GM19467 (cell line): ENCODE results near the gene EIF4E3.

Experiments used
- ATAC-seq: cut with Tn5 transposase; IDR thresholded peaks from one replicate; pipeline ENCODE4 v1.9.1; 2021; ENCODE audit warnings: mild to moderate bottlenecking, moderate library complexity; ENCODE audit not compliant: unreplicated experiment

Gene EIF4E3

DNA sequence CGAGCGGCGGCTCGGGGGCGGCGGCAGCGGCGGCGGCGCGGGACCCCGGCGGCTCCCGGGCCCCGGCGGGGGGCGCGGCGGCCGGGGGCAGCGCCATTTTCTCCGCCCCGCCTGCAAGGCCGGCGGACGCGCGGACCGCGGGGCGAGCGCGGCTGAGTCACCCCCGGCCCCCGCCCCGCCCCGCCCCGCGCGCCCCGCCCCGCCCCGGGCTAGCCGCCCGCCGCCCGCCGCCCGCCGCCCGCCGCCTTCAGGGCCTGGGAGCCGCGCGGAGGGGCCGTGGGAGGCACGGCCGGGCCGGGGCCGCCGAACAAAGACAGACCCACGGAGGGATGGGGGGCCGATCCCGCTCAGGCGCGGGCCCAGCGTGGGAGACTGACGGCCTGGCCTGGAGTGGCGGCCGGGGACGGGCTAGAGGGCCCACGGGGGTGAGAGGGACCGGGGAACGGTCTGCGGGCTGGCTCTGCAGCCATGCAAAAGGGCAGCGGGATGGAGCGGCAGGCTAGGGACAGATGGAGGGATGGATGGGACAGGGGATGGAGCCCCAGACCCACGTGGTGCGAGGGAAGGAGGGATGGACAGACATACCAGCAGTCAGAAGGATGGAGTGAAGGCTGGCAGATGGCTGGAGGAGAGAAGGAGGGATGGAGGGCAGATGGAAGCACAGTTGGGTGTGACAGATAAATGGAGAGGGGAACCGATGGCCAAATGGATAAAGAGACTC is at the start of gene EIF4E3:
Gene EIF4E3 (minus strand): TSS at position 132 of the 721 bp plus-strand sequence. CDS start 35 bp downstream, at position 97.
- ATAC-seq: no peak

DNA sequence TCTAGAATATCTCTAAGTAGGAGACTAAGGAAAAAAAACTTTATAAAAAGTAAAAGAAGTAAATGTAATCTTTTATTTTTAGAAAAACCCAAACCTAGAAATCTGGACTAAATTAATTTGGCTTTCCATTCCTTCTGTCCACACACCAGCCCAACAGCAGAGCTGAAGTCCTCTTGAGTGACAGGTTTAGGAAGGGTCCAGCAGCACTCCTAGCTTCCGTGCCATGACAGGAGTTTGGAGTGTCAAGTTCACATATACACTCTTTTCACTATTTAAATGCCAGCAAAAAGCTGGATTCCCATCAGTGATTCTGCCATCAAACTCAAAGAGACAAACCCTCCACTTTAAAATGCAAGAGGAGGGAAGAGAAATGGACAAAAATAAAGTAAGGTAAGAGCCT is 46.7 kb upstream of the EIF4E3 start:
- no peak for ATAC-seq

DNA sequence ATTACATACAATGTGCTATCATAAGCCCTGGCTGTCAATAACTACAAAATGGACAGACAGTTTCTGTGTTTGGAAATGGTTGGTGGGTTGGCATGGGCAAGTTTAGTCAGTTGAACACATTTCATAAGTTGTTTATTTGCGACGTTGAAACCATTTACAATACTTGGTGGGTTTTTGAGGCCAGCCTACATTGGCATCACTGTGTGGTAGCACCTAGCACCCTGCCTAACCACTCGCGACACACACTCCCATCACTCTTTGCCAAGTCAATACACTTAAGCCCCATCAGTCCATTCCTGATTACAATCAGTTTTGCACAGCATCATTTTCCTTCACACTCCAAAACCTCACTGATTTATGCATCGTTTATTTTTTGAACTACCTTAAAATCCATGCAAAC is 45.9 kb upstream of the EIF4E3 start:
- no peak for ATAC-seq

DNA sequence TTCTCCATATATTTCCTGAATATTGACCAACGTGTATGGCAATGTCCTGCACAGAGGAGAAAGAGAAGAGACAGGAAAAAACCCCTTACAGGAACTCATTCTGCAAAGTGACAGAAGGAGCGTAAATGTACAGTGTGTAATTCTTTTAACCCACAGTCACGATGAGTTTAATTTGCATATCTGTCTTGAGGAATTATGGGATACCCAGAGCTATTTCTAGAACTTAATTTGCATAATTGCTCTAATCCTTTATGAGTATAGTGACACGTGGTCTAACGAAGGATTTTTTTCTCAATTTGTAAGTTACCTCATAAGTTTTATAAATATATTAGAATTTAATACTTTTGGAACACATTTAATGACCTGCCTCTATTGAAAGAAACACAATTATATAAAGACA is 38.2 kb upstream of the EIF4E3 start:
- ATAC-seq: no peak

DNA sequence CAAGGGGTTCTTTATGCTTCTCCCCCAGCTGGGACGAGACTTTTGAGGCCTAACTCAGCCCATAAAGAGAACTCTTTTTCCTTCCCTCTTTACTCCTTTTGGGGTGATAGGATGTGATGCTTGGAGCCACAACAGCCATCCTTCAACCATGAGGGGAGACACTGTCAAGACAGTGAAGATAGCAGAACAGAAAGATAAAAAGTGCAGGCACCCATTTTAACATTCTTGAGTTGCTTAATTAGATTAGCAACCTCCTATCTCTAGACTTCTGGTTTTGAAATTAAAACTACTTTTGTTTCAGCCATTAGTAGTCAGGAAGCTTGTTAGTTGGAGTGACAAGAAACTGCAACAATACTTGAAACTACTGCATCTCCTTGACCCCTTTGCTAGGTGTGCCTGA is 34.9 kb upstream of the EIF4E3 start:
- no peak for ATAC-seq

DNA sequence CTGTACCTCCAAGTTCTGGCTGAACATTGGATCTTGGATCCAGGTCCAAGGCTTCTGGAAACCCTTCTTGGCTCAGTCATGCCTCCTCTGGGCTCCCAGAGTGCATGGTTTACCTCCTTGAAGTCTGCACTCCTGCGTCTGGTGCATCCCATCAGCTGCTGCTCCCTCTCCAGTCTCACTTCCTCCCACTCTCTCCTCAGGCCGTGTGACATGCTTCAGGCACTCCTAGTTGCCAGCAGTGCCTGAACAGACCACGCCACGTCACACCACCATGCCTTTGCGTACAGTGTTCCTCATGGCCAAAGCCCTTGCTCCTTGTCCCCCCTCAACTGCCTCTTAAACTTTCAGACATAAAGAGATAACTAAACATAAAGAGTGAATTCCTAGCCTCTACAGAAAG is 34.2 kb upstream of the EIF4E3 start:
- no peak for ATAC-seq

DNA sequence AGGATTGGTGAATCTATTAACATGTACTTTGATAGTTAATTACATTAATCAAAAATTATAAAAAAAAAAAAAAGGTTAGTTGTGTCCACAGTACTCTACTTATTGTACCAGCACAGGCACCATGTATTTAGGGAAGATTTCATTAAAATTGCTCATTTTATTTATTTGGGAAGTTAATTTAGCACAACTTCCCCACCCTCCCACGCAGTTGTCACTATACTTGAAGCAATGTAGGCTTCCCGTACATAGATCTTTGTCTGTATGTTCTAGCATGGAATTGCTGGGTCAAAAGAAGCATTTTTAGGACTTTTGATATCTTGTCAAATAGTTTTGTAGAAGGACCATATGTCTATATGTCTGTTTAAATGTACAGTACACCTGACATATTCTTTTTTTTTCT is 32.9 kb upstream of the EIF4E3 start:
- no peak for ATAC-seq

DNA sequence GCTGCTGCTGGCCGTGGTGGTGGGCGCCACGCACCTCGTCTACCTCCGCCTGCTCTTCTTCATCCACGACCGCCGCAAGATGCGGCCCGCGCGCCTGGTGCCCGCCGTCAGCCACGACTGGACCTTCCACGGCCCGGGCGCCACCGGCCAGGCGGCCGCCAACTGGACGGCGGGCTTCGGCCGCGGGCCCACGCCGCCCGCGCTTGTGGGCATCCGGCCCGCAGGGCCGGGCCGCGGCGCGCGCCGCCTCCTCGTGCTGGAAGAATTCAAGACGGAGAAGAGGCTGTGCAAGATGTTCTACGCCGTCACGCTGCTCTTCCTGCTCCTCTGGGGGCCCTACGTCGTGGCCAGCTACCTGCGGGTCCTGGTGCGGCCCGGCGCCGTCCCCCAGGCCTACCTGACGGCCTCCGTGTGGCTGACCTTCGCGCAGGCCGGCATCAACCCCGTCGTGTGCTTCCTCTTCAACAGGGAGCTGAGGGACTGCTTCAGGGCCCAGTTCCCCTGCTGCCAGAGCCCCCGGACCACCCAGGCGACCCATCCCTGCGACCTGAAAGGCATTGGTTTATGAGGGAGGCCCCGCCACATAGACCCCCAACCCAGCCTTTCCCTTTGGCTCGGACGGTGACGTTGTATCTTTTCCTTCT is 29.5 kb upstream of the EIF4E3 start:
- ATAC-seq: no peak

DNA sequence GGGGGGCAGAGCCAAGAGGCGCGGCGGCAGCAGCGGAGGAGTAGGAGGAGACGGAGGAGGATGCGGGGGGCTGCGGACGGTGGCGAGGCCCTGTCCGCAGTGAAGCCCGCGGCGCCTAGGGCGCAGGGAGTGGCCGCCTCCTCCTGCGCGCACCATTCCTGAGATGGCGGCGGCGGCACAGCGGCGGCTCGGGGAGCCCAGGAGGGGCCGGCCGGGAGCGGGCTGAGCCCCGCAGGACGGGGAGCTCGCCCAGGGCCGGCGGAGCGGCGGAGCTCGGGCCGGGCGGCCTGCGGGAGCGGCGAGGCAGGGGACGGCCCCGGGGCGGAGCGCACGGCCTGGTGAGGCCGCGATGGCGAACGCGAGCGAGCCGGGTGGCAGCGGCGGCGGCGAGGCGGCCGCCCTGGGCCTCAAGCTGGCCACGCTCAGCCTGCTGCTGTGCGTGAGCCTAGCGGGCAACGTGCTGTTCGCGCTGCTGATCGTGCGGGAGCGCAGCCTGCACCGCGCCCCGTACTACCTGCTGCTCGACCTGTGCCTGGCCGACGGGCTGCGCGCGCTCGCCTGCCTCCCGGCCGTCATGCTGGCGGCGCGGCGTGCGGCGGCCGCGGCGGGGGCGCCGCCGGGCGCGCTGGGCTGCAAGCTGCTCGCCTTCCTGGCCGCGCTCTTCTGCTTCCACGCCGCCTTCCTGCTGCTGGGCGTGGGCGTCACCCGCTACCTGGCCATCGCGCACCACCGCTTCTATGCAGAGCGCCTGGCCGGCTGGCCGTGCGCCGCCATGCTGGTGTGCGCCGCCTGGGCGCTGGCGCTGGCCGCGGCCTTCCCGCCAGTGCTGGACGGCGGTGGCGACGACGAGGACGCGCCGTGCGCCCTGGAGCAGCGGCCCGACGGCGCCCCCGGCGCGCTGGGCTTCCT is 28.8 kb upstream of the EIF4E3 start, which contains the start of gene GPR27:
Gene GPR27 (plus strand): TSS at position 155 of the 909 bp plus-strand sequence. CDS start 195 bp downstream, at position 350.
- ATAC-seq: no peak

DNA sequence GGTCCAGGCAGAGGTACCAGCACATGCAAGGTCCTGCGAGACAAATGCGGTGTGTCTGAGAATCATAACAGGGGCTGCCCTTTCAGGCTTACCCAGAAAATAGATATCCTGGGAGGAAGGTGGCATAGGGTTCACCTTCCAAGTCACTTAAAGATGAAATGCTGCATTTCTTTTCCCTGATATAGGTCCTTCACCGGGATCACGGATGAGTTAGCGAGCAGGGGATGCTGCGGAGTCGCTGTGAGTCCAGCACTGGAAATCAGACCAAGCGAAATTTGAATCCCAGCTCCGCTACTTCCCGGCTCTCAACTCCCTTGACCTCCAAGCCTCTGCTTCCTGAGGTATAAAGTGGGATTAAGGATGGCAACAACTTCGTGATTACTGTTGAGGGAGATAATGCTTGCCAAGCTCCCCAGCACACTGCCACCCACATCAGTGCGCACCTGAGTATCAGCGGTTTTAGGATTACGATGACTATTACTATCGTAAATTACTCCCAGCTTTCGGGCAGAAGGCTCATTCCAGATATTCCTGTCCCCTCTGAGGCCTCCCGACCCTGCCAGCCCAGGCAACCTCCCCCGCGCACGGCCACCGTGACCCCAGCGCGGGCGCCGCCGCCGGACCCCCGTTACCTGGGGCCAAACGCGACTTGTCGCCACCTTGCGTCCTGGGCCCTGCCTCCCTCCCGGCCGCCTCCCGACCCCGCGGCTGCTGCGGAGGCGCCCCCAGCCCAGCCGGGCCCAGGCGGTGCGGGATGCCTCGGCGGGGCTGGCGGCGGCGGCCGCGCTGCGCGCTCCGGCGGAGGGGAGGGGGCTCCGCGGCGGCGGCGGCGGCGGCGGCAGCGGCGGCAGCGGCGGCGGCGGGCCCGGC is 27.9 kb upstream of the EIF4E3 start:
- no peak for ATAC-seq

DNA sequence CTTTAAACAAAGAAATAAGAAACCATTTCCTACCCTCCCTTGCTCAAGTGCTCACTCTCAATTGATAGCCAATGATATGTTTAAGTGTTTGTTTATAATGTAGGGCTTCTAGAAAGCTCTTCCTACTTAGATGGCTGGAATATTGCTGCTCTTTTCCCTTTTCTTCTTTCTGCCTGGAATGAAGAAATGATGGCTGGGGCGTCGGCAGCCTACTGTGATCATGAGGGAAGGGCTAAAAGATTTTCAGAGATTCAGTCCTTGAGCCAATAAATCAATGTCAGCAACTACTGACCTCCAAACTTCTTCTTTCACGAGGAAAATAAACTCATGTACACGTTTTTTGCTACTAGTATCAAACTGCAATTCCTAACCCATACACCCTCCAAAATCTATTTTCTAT is 26.4 kb upstream of the EIF4E3 start:
- no peak for ATAC-seq

DNA sequence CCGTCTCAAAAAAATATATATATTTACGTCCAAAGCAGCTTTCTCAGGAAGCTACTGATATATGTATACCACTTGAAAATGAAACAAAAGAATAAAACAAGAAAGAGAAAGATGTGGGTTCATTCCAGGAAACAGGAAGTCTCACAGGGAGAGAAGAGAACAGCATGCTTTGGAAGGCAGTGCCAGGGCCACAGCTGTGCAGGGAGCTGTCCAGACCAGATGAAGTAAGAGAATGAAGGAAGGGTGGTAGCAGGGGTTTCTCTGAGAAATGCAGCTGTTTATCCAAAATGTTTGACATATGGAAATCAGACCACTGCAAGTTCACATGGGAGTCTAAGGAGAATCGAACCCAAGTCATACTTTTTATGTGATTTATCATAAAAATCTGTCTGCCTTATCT is 19.5 kb upstream of the EIF4E3 start:
- no peak for ATAC-seq

DNA sequence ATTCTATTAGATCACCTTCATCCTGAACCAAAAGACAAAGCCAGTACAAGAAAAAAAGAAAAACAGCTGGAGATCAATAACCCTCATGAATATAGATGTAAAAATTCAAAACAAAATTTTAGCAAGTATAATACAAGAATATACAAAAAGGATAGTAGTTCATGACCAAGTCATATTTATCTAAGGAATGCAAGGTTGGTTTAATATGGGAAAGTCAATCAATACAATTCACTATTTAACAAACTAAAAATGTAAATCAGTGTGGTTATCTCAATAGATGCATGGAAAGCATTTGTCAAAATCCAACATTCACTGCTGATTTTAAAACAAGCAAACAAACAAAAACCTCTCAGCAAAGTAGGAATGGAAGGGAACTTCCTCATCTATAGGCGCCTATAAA is 17.4 kb upstream of the EIF4E3 start:
- ATAC-seq: no peak

DNA sequence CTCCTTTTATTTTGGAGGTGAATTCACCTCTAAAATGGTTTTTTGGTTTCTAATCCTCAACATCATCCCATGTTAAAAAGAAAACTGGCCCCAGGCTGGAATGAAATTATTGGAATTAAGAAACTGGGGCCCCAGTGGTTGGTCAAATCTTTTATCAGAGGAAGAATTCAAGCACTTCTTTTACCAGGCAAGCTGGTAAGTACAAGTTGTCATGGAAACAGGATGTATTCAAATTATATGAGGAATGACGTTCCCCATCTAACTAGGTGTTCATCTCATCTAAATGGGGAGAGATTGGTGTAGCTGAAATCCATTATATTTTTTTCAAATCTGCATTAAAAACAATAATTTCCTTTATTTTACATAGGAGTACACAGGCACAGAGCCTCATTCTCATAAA is 9.7 kb upstream of the EIF4E3 start:
- ATAC-seq: no peak

DNA sequence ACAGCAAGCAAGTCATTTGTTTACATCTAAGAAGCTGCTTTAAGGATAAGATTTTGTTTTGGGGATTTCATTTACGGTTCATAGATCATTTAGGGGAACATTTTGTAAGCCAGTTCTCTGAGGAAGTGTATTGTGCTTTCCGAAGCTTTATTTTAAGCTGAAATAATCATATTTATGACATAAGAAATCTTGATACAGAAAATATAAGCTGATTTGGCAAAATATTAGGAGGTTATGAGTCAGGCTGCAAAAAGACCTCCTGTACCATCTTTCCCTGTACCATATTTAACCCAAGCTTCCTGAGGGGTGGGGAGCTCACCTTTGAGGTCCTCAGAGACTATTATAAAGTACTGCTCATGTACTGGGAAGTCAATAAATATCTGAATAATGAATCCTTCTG is 8.1 kb upstream of the EIF4E3 start:
- ATAC-seq: no peak

DNA sequence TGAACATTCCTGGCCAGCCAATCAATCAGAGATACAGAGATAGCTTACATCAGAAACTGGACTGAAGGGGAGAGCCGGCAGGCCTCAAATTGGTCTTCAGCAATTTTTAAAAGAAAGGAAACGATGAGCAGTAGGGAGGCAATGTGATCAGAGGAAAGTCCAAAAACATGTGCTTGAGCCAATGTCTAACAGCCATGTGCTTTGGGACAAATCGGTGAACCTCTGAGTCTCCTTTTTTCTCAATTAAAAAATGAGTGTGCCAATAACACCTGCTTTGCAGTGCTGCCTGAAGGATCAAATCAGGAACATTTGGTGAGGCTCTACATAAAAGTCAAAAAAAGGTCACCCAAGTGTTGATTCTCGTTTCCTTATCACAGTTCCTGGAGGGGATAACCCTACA is 7.4 kb upstream of the EIF4E3 start:
- no peak for ATAC-seq

DNA sequence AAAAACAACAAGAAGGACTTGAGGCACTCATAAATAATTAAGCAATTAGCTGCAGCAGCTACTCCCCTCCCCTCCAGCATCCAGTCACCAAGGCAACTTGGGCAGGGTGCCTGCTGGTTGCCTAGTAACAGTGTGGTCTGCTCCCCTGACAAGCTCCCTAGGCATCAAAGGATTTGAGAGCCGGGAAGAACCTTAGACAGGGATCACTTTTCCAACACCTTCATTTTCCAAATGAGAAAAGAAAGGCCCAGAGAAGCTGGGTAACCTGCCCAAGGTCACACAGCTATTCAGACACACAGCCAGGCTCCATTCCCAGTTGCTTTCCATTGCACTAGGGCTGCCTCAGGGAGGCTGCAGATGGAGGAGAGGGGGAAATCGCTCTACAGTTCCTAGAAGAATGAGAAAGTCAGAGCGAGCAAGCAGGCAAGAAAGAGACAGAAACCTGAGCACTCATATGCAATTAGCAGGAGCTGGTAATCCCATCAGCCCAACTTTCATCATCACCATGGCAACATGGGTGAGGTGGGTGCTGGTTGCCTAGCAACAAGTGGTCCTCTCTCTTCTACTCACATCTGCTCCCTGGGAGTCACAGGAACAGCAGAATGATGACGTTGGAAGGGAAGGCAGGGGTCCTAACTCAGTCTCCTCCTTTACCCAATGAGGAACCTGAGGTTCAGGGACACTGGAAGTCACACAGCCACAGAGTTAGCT is 3.6 kb upstream of the EIF4E3 start:
- ATAC-seq: no peak

DNA sequence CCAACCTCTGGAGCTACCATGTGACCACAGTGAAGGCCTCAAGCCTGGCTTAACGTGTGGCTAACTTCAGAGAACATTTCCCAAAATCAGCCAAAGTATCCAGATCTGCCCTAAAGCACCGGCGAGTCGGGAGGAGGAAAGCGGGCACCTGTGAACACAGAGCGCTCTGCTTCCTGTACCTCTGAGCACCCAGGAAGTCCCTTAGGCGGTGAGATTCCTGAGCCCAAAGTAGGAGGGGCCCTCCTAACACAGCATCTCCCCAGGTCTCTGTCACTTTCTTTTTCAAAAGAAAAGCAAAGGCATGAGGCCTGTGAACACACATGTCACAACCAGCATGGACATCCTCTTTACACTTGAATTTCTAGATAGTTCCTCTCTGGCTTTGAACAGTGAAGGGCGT is 944 bp upstream of the EIF4E3 start:
- ATAC-seq: no peak

DNA sequence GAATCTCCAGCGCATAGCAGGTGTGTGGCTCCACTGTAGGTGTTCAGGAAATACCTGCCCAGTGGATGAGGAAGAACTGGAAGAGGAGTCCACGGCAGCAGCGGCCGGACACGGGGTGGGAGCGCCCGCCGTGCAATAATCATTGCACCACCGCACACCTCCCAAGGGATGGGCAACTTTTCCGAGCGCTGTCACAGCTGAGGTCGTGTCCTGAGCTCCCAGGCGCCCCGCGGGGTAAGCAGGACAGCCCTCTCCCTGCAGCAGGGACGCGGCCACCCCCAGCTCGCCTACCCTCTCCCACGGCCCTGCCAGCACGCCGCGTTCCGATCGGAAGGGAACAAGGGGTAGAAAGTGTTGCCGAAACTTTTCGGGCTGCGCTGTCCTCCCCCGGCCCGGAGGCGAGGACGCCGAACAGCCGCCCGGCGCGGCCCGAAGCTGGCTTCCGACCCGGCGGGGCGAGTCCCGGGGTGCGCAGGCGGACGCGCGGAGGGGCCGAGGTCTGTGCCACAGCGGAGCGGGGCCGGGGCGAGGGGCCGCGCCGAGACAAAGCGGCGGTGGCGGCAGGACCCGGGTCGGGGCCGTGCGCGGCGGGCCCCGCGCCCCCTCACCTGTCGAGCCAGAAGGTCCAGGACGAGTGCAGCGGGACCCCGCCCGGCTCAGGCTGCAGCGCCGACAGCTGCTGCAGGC is 475 bp downstream of the EIF4E3 start:
- ATAC-seq: no peak

DNA sequence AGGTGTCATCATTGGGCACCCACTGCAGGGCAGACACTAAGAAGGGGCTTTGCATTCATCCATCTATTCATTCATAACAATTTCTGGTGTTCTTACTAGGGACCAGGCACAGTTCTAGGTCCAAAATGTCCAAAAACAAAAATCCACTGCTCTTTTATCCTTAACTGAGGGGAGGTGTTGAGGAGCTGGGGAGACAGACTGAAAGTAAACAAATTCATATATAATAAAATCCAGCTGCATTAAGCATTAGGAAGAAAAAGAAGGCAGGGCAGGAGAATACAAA is 1.1 kb downstream of the EIF4E3 start:
- no peak for ATAC-seq
